IPS-11a (cell line): Measurements from ENCODE around the gene NRAS.
"Not testable (repeated sequence)": the region's sequence is repeated elsewhere in the genome, so short reads cannot be mapped to it uniquely, and the experiment has no call there.

Experiments
- H3K4me3 ChIP-seq: one replicate; pipeline ENCODE4 v1.5.1; 2013; ENCODE audit warnings: low read depth, low read length, control low read depth

Gene NRAS

GRCh38 chr1:114716304-114717170 is at the start of gene NRAS:
Gene NRAS, minus strand, starts transcription at chr1:114716771. Its CDS starts 611 bp downstream, at chr1:114716160.
- peak within 1 kb of the TSS; percentile 89 for H3K4me3 ChIP-seq

DNA sequence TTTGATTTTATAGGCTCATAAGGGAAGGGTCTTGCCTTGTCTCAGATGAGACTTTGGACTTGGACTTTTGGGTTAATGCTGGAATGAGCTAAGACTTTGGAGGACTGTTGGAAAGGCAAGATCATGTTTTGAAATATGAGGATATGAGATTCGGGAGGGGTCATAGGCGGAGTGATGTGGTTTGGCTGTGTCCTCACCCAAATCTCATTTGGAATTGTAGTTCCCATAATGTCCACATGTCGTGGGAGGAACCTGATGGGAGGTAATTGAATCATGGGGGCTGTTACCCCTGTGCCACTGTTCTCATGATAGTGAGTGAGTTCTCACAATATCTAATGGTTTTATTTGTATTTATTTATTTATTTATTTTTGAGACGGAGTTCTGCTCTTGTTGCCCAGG is 48.1 kb upstream of the NRAS start:
- H3K4me3 ChIP-seq, result no peak overlapping the region

DNA sequence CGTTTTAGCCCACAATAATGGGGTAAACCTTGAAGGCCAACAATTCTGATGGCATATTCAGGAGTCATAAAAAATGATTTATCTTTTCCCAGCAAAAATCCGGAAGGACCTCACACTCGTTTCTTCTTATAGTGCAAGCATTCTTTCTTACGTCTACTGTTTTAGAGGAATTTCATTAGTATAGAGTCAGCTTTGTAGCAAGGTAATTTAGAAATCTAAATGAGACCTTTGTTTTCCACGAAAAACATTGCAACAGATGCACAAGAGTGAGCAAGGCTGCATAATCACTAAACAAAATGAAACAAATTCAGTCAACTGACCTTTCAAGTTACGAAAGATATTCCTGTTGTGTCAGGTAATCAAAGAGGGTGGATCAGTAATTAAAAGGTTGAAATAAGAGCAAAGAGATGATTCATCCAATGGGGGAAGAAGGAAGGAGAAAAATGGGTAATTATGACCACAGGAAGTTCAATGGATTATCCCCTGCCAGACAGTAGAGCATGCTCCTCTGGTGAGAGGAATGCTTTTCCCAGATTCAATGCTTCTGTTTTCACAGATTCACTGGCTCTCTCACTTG is 41.8 kb upstream of the NRAS start:
- no peak overlapping the region for H3K4me3 ChIP-seq

DNA sequence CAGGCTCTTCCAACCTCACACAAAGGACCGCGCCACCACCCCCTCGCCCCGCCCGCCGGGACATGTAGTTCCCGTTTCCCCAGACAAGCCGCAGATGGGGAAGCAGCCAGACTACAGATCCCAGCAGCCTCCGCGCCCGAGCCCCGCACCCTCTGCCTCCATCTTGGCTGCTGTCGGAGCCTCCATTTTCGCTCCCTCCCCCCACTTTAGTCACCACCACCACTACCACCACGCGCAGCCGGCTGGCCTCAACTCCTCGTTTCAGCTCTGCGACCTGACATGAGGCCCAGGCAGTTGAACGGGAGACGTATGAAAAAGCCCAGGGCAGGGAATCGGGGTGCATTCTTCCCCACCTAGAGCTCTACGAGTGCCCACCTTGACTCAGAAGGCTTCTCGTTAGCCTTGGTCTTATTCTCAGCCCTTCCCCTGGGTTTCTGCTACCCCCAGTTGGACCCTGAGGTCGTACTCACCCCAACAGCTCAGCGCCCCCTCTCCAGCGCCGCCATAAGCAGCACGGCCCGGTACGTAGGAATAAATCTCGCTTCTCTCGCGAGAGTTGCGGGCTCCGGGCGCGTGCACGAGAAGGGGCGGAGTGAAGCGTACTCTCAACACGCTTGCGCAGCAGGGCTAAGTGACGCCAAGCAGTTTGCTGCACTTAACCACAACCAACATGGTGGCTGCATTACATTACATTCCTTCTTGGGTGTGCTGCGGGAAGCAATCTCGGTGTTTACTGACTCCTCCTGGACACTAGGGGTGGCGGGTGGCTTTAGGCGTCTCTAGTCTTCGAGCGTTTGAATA is 41.1 kb upstream of the NRAS start, which contains the start of gene CSDE1:
TSS of gene CSDE1 (minus strand) at position 530 of the 801 bp plus-strand sequence. CDS start 18,094 bp downstream, outside the sequence.
- H3K4me3 ChIP-seq, result peak within 1 kb of the TSS; percentile 100

GRCh38 chr1:114756949-114757454 is 40.4 kb upstream of the NRAS start:
- peak overlapping the region; percentile 100 for H3K4me3 ChIP-seq

- H3K4me3 ChIP-seq, result peak overlapping the region; percentile 100
These were observed 39.7 kb upstream of the NRAS start for GRCh38 chr1:114756009-114756892.

DNA sequence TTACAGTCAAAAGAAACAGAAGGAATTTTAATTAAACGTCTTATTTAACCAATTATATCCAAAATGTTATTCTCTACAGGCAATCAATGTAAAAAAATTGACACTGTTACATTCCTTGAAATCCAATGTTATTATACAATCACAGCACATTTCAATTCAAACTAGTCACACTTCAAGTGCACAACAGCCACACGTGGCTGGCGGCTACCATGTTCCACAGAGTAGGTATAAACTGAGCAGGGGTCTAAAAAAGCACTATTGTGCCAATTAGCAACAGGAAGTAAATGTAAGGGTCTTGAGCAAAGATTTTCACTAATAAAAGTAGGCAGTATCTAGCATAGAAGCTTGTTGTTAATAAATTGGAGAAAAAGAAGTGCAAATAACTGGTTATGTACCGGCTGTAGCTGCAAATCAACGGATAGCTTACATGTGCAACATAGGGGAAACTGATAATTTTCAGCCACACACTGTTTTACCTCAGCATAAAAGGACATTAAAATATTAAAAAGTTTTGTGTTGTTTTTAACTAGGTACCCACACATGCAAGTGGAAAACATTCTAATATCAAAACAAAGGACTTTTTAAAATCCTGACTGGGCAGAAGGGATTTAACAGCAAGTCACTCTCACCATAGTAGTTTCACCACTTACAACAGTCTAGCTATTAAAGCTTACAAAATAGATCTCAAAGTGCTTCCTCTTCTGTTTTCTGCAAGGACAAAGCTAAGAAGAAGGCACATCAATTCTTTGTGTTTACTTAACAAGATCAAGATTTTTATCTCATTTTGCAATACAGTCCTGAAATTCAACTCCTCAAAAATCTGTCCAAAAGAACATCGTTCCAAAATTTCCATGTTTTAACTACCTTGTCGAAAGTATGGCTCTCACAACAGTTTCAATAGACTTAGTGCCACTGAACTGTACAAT is 38.7 kb upstream of the NRAS start:
- no peak overlapping the region for H3K4me3 ChIP-seq

DNA sequence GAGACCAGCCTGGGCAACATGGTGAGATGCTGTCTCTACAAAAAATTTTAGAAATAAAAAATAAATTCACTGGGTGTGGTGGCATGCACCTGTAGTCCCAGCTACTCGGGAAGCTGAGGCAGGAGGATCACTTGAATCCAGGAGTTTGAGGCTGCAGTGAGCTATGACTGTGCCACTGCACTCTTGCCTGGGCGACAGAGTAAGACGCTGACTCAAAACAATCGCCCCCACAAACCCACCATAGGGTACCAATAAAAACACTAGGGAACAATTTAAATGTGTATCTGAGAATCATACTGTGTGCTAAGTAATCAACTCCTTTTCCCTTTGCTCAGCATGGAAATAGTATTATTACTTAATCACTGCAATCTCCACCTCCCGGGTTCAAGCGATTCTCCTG is 37.1 kb upstream of the NRAS start:
- H3K4me3 ChIP-seq, result not testable (repeated sequence)

- no peak overlapping the region for H3K4me3 ChIP-seq
These were observed 36.6 kb upstream of the NRAS start for GRCh38 chr1:114753143-114753542.

DNA sequence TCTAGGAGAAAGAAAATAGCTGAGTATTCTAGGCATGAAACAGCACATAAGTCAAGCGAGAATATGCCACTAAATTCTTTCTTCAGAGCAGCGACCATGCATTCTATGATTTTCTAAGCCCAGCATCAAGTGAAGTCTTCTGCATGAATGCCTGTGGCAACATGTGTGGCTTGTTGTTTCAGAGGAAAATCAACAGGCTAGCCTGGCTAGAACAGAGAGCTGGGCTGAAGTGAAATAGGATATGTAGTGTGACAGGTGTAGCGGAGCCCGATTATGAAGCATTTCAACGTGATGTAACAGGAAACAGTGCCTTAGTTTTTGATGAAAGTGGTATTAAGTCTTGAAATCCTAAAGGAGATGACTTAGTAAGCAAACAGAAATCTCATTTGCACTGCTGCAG is 34.2 kb upstream of the NRAS start:
- no peak overlapping the region for H3K4me3 ChIP-seq

DNA sequence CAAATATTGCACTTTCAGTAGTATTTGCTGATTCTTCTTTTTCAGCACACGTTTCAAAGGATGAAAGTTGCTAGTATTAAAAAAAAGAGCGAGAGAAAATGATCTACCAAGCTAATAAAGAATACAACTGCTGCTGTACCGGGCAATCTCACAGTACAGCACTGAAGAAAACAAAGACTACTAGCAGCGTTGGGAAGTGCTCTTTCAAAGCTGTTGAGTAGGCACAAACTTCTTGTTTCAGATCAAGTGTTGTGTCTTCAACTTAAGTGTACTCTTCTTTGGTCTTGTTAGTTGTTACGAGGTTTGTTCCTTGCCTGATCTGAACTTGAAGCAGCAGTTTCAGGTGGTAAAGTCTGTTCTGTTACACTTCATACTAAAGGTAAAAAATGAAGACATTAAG is 33.3 kb upstream of the NRAS start:
- no peak overlapping the region for H3K4me3 ChIP-seq

DNA sequence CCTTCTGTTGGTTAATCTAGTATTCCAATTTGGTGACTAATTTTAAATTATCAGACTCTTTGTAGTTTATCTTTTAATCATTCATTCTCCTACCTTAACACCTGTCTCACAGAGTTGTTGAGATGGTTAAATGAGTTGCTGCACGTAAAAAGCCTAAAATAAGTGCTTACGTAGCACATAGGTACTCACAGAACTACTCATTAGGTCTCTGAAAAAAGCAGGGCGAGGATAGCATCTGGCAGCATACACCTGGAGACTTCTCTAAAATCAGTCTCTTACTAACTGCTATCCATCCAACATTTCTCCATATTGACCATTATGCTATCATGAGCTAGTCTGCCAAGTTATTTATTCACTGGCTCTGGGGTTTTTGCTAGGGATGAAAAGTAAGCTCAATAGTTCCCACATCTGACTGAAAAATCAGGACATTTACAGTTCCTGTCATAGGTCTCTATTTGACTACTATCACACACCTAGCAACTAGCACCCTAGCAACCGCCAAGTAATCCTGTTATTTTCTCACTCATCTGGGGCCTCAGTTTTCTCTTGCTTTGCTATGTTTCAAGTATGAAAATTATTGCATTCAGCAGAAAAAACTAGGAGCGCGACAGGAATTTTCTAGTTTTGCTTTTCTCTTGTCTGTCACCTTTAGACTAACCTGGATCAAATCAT is 30.0 kb upstream of the NRAS start:
- H3K4me3 ChIP-seq, result no peak overlapping the region

- no peak overlapping the region for H3K4me3 ChIP-seq
These were observed 28.7 kb upstream of the NRAS start for GRCh38 chr1:114745291-114745690.

DNA sequence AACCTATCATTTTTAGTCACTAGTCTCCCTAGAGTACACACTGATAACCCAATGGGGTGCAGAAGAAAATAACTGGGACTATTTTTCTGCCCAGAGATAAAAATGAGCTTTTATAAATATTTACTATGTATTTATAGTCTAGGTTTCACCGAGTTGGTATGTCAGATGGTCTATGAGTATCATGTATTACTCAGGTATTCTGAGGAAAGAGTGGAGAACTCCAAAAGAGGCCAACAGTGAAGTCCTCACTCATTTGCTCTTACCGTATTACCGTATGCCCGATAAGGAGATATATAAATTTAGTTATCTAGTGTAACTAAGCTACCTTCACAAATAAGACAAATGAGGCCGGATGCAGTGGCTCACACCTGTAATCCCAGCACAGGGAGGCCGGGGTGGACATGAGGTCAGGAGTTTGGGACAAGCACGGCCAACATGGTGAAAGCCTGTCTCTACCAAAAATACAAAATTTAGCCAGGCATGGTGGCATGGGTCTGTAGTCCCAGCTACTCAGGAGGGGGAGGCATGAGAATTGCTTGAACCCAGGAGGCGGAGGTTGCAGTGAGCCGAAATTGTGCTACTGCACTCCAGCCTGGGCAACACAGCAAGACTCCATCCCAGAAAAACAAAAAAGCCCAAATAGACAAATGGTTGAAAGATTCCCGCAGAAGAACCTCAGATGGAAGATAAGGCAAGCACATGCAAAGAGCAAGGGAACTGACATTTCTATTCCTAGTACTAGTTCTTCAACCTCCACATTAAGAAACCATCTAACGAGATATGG is 25.6 kb upstream of the NRAS start:
- H3K4me3 ChIP-seq, result no peak overlapping the region

DNA sequence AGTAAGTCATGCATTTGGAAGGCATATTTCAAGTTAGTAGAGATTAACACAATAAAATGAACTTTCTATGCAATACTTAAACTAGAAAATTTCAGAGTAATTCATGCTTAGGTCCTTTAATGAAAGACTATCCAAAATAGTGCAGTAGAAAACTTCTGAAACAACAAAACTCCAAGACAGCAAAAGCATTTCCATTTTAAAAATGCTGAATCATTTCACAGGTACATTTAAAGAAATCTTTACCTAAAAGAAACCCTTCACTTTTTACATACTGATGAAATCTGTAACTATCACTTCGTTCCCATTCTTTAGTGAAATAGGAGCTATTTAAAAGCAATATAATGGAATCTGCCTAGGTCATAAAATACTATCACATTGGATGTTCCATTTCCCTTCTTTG is 23.8 kb upstream of the NRAS start:
- no peak overlapping the region for H3K4me3 ChIP-seq

GRCh38 chr1:114737314-114737849 is 20.8 kb upstream of the NRAS start:
- no peak overlapping the region for H3K4me3 ChIP-seq

DNA sequence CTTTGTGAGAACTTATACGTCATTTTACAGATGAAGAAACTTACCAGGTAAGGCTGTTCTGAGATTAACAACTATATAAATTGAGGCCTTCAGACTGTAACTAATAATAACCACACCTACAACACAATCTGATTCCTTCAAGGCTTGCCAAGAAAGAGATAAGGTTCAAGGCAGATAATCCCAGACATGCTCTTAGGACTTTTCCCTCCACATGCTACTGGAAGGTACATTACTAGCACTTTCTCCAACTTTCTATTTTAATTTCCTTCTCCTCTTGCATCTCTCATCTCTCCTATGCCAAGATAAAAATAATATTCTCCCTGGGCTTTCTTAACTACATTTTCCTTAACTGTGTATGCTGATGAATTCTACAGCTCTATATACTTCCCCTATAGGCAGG is 18.9 kb upstream of the NRAS start:
- no peak overlapping the region for H3K4me3 ChIP-seq

DNA sequence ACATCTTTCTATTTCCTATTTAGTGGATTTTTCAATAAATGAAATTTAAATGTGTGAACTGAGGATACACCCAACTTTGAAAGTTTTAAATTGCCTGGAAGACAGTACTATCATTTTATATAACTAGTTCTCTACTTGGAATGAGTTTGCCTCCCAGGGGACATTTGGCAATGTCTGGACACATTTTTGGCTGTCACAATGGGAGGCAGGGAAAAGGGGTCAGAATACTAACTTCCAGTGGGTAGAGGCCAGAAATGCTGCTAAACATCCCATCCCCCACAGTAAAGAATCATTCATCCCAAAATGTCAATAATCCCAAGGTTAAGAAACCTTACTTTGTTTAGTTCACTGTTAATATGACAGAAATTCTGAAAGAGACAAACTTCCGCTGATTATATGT is 13.2 kb upstream of the NRAS start:
- H3K4me3 ChIP-seq, result no peak overlapping the region
